ENCODE measurements around the gene CFAP68. TPM values are rescaled to one million over a fixed set of nuclear protein-coding genes. Genes with fewer than 3 reads are reported as not detected.

Gene CFAP68
- total RNA-seq, 1 donor from 2014 or later: 16.3 TPM

DNA sequence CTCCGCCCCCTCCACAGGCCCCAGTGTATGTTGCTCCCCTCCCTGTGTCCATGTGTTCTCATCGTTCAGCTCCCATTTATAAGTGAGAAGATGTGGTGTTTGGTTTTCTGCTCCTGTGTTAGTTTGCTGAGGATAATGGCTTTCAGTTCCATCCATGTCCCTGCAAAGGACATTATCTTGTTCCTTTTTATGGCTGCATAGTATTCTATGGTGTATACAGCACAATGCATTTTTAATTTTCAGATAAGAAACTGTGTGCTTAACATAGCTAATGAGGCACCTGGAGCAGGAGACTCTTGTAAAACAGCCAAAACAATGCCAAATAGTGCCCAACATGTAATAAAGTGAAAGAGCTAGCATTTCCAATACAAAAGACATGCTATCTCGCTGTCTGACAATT, 29.7 kb upstream of the CFAP68 start:
- DNase-seq (no peak), ATAC-seq (no peak)
- Histone ChIP-seq H3K4me1 (peaks cover 5% of the 10 kb centered on the region), H3K27me3 (ENCODE audit: low read depth) (no peaks in the 10 kb centered on the region), H3K36me3 (peaks cover 89% of the 10 kb centered on the region), H3K4me3 (no peak overlapping the region), H3K27ac (no peak overlapping the region), H3K9me3 (no peaks in the 10 kb centered on the region)
- intact Hi-C loops (cut with DNase I): loop anchor here (10.0 kb wide), 1 partner anchor 245 kb away; the partner anchor contains the start of gene SIK2
- TF ChIP-seq, protein P1, sequence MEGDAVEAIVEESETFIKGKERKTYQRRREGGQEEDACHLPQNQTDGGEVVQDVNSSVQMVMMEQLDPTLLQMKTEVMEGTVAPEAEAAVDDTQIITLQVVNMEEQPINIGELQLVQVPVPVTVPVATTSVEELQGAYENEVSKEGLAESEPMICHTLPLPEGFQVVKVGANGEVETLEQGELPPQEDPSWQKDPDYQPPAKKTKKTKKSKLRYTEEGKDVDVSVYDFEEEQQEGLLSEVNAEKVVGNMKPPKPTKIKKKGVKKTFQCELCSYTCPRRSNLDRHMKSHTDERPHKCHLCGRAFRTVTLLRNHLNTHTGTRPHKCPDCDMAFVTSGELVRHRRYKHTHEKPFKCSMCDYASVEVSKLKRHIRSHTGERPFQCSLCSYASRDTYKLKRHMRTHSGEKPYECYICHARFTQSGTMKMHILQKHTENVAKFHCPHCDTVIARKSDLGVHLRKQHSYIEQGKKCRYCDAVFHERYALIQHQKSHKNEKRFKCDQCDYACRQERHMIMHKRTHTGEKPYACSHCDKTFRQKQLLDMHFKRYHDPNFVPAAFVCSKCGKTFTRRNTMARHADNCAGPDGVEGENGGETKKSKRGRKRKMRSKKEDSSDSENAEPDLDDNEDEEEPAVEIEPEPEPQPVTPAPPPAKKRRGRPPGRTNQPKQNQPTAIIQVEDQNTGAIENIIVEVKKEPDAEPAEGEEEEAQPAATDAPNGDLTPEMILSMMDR (IDR thresholded peaks at IDR 0.05): no peak

DNA sequence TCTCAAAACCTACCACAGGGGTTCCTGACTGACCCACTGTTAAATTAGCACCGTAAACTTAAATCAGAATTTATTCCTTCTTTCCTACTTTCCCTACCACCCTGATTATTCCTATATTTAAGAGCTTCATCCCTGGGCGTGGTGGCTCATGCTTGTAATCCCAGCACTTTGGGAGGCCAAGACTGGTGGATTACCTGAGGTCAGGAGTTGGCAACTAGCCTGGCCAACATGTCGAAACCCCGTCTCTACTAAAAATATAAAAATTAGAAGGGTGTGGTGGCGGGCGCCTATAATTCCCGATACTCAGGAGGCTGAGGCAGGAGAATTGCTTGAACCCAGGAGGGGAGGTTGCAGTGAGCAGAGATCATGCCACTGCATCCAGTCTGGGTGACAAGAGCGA, 28.3 kb upstream of the CFAP68 start:
- Histone ChIP-seq H3K27ac (no peak overlapping the region), H3K36me3 (peaks cover 91% of the 10 kb centered on the region)

DNA sequence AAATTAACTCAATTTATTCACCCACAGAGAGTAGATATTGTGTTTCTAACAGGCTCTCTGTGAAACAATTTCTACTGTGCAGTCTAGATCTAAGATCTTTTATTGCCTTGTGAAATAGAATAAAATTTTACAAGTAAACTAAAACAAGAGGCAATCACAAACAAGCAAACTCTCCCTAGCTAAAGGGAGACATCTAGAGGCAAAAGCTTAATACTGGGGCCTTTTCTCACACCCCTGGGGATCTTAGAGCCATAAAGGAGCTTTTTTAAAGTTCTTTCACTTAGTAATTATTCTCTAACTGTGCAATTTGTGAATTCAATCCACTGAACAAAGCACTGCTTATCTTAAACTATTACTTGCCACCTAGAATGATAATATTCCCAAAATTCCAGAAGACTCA, 27.7 kb upstream of the CFAP68 start:
- no peaks in the 10 kb centered on the region for H3K9me3 ChIP-seq
- no peak overlapping the region for H3K4me3 ChIP-seq
- H3K27me3 ChIP-seq (ENCODE audit: low read depth): no peaks in the 10 kb centered on the region
- H3K4me1 ChIP-seq: peaks cover 5% of the 10 kb centered on the region
- no peak for ATAC-seq
- TF ChIP-seq, protein P1 (IDR thresholded peaks at IDR 0.05): peak; percentile 26
- no peak for DNase-seq
- intact Hi-C loops (cut with DNase I): no loop called here
- H3K36me3 ChIP-seq: peaks cover 88% of the 10 kb centered on the region
- no peak overlapping the region for H3K27ac ChIP-seq

More for the DNA sequence above, 28.3 kb upstream of the CFAP68 start:
- H3K4me3 ChIP-seq: no peak overlapping the region
- DNase-seq: no peak
- TF ChIP-seq, protein P1 (IDR thresholded peaks at IDR 0.05): no peak
- no peaks in the 10 kb centered on the region for H3K9me3 ChIP-seq
- peaks cover 5% of the 10 kb centered on the region for H3K4me1 ChIP-seq
- intact Hi-C loops (cut with DNase I): no loop called here
- H3K27me3 ChIP-seq (ENCODE audit: low read depth): no peaks in the 10 kb centered on the region
- no peak for ATAC-seq

DNA sequence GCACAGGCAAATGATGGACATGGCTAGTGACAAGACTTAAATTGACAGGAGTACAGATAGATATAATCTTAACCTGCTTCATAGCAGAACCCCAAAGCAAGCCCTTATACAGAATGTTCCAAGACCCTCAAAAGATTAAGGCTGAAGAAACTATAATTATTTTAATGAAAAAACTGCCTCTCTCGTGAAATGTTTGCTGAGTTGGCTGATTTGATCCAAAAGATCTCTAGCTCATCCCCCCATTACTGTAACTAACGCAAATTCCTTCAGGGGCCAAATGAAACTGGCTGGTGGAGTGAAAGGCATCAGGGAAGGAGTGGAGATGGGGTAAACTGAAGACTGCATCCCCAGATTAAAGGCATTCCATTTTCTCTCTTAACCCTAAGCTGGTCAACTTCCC, 27.2 kb upstream of the CFAP68 start:
- H3K27me3 ChIP-seq (ENCODE audit: low read depth): no peaks in the 10 kb centered on the region
- H3K9me3 ChIP-seq: no peaks in the 10 kb centered on the region
- H3K27ac ChIP-seq: no peak overlapping the region
- ATAC-seq (no peak), DNase-seq (no peak)
- H3K4me3 ChIP-seq: no peak overlapping the region
- peaks cover 2% of the 10 kb centered on the region for H3K4me1 ChIP-seq
- TF ChIP-seq, protein P1 (IDR thresholded peaks at IDR 0.05): no peak
- intact Hi-C loops (cut with DNase I): no loop called here
- peaks cover 88% of the 10 kb centered on the region for H3K36me3 ChIP-seq

DNA sequence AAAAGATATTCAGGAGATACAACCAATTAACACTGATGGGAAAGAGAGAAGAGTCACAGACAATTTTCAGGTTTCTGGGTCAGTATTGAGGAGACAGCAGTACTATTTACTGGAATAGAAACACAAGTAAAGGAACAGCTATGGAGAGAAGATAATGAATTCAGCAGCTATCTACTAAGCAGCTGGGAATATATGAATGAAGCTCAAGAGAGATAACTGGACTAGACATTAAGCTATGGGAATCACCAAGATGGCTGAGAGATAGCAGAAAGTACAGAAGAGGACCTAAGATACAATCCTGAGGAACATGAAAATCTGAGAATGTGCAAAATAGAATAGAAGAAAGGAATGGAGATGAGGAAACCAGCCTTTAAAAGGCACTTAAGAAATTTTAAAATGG, 23.8 kb upstream of the CFAP68 start:
- intact Hi-C loops (cut with DNase I): no loop called here
- DNase-seq: no peak
- Histone ChIP-seq H3K27me3 (ENCODE audit: low read depth) (no peaks in the 10 kb centered on the region), H3K4me3 (no peak overlapping the region), H3K36me3 (peaks cover 92% of the 10 kb centered on the region), H3K9me3 (no peaks in the 10 kb centered on the region), H3K27ac (no peak overlapping the region), H3K4me1 (no peaks in the 10 kb centered on the region)
- no peak for ATAC-seq
- TF ChIP-seq, protein P1 (IDR thresholded peaks at IDR 0.05): no peak

DNA sequence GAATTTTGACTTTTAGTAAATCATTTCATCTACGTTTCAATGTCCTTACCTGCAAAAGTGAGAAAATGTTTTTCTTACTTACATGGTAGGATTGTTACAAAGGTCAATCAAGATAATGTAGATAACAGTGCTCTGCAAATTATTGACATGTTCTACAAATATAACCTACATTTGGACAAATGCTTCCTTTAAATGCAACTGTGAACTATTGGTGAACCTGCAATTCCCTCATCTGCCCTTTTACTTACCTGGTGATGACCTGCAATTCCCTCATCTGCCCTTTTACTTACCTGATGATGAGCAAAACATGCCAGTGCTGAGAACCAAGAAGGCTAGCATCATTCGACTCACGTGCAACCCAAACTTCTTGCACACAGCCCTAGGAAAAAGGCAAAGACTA, 19.1 kb upstream of the CFAP68 start:
- Histone ChIP-seq H3K4me3 (no peak overlapping the region), H3K4me1 (no peaks in the 10 kb centered on the region), H3K27me3 (ENCODE audit: low read depth) (no peaks in the 10 kb centered on the region), H3K9me3 (no peaks in the 10 kb centered on the region), H3K36me3 (peaks cover 91% of the 10 kb centered on the region), H3K27ac (no peak overlapping the region)
- intact Hi-C loops (cut with DNase I): no loop called here
- ATAC-seq: no peak
- no peak for DNase-seq
- TF ChIP-seq, protein P1 (IDR thresholded peaks at IDR 0.05): no peak
